Peyer's patch (tissue), 4 donors: Measurements from ENCODE around the gene GALNT9.

Source experiments
- POLR2A ChIP-seq, 2 donors: fragments of 450-650 bp; IDR thresholded peaks; one replicate each; pipeline ENCODE4 v1.5.1; 2017; ENCODE audit warnings: antibody characterized with exemption in 2 of 2, mild to moderate bottlenecking in 2 of 2, moderate library complexity in 2 of 2
- TF ChIP-seq, protein P1 (sequence below), 6 experiments: fragments of 450-650 bp in 4 of 6; fragments of 200-600 bp in 2 of 6; sonication (generic) in 1 of 6; IDR thresholded peaks; one replicate each; pipeline ENCODE4 v1.5.1; 2017 to 2019; ENCODE audit warnings: antibody characterized with exemption in 6 of 6, mild to moderate bottlenecking in 3 of 6, moderate library complexity in 1 of 6

DNA sequence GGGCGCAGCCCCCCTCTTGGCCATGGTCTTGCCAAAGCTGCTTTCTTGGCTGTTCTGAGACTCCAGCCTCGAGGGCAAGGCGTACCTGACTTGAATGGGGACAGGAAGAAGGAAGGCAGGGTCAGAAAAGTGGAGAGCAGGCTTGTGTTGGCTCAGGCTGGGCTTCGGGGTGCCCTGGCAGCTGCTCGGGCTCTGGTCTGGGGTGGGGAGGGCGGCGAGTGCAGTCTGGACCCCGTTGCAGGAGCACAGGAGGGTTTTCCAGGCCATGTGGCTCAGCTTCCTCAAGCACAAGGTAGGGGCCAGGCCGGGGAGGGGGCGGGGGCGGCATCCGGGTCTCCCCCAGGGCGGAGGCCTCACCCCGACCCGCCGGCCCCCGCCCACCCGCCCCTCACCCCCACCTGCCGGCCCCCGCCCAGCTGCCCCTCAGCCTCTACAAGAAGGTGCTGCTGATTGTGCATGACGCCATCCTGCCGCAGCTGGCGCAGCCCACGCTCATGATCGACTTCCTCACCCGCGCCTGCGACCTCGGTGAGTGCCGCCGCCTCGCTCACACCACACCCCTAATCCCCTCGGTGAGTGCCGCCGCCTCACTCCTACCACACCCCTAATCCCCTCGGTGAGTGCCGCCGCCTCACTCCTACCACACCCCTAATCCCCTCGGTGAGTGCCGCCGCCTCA lies 180.9 kb downstream of the GALNT9 start:
- TF ChIP-seq, protein P1, sequence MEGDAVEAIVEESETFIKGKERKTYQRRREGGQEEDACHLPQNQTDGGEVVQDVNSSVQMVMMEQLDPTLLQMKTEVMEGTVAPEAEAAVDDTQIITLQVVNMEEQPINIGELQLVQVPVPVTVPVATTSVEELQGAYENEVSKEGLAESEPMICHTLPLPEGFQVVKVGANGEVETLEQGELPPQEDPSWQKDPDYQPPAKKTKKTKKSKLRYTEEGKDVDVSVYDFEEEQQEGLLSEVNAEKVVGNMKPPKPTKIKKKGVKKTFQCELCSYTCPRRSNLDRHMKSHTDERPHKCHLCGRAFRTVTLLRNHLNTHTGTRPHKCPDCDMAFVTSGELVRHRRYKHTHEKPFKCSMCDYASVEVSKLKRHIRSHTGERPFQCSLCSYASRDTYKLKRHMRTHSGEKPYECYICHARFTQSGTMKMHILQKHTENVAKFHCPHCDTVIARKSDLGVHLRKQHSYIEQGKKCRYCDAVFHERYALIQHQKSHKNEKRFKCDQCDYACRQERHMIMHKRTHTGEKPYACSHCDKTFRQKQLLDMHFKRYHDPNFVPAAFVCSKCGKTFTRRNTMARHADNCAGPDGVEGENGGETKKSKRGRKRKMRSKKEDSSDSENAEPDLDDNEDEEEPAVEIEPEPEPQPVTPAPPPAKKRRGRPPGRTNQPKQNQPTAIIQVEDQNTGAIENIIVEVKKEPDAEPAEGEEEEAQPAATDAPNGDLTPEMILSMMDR (IDR thresholded peaks at IDR 0.05): no peak
- TF ChIP-seq POLR2A (IDR thresholded peaks at IDR 0.05): no peak
